Measurements from ENCODE around the gene CPT1A. TPM values are rescaled to one million over a fixed set of nuclear protein-coding genes. Genes with fewer than 3 reads are reported as not detected.

Gene CPT1A
- total RNA-seq, 2 donors from 2014 or later, result 12.9 to 45.0 TPM

DNA sequence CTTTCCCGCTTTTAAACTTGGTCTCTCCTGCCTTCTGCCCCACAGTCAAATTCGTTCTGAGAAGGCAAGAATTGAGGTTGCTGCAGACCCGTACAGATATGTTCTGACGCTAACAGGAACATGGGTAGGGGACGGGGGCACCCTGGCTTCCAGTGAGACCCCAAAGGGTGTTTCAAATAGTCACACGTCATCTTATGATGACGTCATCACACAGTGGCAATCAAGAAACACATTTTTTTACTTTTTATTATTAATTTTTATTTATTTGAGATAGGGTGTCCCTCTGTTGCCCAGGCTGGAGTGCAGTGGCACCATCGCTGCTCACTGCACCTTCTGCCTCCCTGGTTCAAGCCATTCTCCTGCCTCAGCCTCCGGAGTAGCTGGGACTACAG, 67.5 kb downstream of the CPT1A start:
- no peak overlapping the region for H3K4me3 Mint-ChIP-seq
- ATAC-seq (replicated peaks), result no peak
- H3K4me1 Mint-ChIP-seq, result no peaks in the 10 kb centered on the region
- H3K27ac Mint-ChIP-seq, result no peak overlapping the region
- H3K36me3 Mint-ChIP-seq (ENCODE audit: low read depth), result peaks cover 85% of the 10 kb centered on the region
- H3K9me3 Mint-ChIP-seq, result no peaks in the 10 kb centered on the region
- H3K27me3 Mint-ChIP-seq, result no peaks in the 10 kb centered on the region

- no peak overlapping the region for H3K4me3 Mint-ChIP-seq
- peaks cover 85% of the 10 kb centered on the region for H3K36me3 Mint-ChIP-seq (ENCODE audit: low read depth)
- no peaks in the 10 kb centered on the region for H3K4me1 Mint-ChIP-seq
- no peaks in the 10 kb centered on the region for H3K27me3 Mint-ChIP-seq
- H3K9me3 Mint-ChIP-seq, result no peaks in the 10 kb centered on the region
- ATAC-seq (replicated peaks), result no peak
- no peak overlapping the region for H3K27ac Mint-ChIP-seq
Measured at GRCh38 chr11:68773521-68774193, 68.1 kb downstream of the CPT1A start.

DNA sequence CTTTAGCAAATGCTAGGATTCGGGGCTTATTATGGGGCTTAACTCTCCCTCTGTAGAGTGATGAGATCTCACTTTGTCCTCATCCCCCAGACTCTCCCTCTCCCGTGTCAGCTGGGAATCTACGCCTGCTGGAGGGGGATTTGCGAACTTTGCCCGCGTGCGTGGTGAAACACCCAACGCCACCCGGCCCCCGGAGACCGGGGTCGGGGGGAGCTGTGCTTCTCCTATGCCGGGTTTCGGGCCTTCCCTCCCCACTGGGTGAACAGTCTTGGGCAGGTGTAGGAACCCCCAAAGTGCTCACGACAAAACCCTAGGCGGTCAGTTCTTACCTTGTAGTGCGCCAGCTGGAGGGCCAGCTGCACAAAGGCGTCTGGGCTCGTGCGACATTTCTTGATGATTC, 68.8 kb downstream of the CPT1A start:
- Mint-ChIP-seq H3K4me3 (no peak overlapping the region), H3K9me3 (no peaks in the 10 kb centered on the region), H3K27me3 (no peaks in the 10 kb centered on the region), H3K4me1 (no peaks in the 10 kb centered on the region), H3K36me3 (ENCODE audit: low read depth) (peaks cover 84% of the 10 kb centered on the region), H3K27ac (no peak overlapping the region)
- ATAC-seq (replicated peaks), result no peak

- no peak overlapping the region for H3K27ac Mint-ChIP-seq
- H3K4me3 Mint-ChIP-seq, result no peak overlapping the region
- no peak for ATAC-seq (replicated peaks)
- H3K36me3 Mint-ChIP-seq (ENCODE audit: low read depth), result peaks cover 71% of the 10 kb centered on the region
- H3K27me3 Mint-ChIP-seq, result no peaks in the 10 kb centered on the region
- H3K9me3 Mint-ChIP-seq, result no peaks in the 10 kb centered on the region
- H3K4me1 Mint-ChIP-seq, result no peaks in the 10 kb centered on the region
Measured at GRCh38 chr11:68770781-68771180, 70.9 kb downstream of the CPT1A start.

DNA sequence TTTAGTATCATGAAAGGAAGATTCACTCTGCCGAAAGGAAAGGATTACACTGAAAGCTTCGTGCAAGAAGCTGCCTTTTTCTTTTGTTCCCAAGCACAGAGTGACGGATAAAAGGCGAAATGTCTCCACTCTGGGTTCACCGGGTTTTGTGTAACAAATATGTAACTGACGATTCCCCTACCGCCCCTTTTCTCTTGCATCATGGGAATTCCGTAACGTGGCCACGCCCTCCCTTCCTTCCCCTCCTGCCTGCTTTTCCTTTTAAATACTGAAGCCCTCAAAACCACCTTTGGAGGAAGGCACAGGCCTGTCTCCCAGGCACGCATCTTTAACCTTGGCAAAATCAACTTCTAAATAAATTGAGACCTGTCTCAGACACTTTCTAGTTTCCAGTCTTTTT, 74.0 kb downstream of the CPT1A start:
- H3K27me3 Mint-ChIP-seq, result no peaks in the 10 kb centered on the region
- peaks cover 52% of the 10 kb centered on the region for H3K36me3 Mint-ChIP-seq (ENCODE audit: low read depth)
- H3K9me3 Mint-ChIP-seq, result no peaks in the 10 kb centered on the region
- no peak overlapping the region for H3K27ac Mint-ChIP-seq
- no peak overlapping the region for H3K4me3 Mint-ChIP-seq
- H3K4me1 Mint-ChIP-seq, result no peaks in the 10 kb centered on the region
- no peak for ATAC-seq (replicated peaks)

GRCh38 chr11:68766786-68767185, 74.9 kb downstream of the CPT1A start:
- Mint-ChIP-seq H3K36me3 (ENCODE audit: low read depth) (peaks cover 55% of the 10 kb centered on the region), H3K4me1 (no peaks in the 10 kb centered on the region), H3K27me3 (no peaks in the 10 kb centered on the region), H3K27ac (no peak overlapping the region), H3K4me3 (no peak overlapping the region), H3K9me3 (no peaks in the 10 kb centered on the region)
- ATAC-seq (replicated peaks), result no peak

DNA sequence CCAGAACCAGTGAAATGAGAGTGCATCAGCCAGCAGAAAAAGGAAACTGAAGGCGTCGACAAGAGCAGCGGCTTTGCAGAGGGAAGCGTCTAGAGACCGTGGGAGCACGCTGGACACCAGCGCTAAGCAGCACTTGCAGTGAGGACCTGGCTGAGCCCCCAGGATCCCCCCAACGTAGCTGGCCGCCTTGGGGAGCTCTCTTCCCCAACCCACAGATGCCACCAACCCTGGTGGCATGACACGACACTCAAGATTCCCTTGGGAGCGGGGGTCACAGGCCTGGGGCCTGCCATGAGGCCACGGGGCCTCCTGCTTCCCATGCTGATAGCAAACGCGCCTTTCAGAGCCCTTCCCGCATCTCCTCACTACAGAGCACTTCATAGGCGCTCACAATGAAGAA, 77.0 kb downstream of the CPT1A start:
- Mint-ChIP-seq H3K27ac (no peak overlapping the region), H3K4me1 (no peaks in the 10 kb centered on the region), H3K27me3 (no peaks in the 10 kb centered on the region), H3K4me3 (no peak overlapping the region), H3K9me3 (no peaks in the 10 kb centered on the region), H3K36me3 (ENCODE audit: low read depth) (peaks cover 51% of the 10 kb centered on the region)
- ATAC-seq (replicated peaks), result no peak

DNA sequence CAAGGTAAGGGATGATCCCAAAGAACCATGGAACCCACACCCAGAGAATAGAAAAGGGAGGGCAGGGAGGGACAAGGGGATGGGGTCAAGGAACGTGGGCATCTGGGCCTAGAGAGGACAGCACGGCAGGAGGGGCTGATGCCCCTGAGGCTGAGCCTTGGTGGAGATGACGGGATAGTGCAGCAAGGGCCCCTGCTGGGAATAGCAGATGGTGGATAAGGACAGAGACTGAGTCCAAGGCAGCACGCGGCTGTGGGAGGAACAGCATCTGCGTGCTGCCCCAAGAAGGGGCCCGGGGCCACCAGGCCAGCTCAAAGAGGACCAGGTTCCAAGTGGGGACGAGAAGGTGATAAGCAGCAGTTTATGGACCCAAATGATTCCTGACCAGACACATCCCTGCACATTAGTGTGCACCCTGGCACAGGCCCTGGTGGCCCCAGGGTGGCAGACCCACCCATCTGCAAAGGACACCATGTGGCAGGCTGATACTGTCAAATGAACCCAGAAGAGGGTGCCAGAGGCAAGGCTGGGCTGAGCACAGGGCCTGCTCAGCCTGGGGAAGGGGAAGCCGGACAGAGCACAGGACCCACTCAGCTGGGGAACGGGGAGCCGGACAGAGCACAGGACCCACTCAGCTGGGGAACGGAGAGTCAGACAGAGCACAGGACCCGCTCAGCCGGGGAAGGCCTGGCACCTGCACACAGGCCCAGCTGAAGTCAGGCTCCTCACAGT, 77.6 kb downstream of the CPT1A start:
- H3K9me3 Mint-ChIP-seq, result no peaks in the 10 kb centered on the region
- H3K27ac Mint-ChIP-seq, result no peak overlapping the region
- no peaks in the 10 kb centered on the region for H3K27me3 Mint-ChIP-seq
- no peak for ATAC-seq (replicated peaks)
- peaks cover 51% of the 10 kb centered on the region for H3K36me3 Mint-ChIP-seq (ENCODE audit: low read depth)
- no peaks in the 10 kb centered on the region for H3K4me1 Mint-ChIP-seq
- H3K4me3 Mint-ChIP-seq, result no peak overlapping the region

DNA sequence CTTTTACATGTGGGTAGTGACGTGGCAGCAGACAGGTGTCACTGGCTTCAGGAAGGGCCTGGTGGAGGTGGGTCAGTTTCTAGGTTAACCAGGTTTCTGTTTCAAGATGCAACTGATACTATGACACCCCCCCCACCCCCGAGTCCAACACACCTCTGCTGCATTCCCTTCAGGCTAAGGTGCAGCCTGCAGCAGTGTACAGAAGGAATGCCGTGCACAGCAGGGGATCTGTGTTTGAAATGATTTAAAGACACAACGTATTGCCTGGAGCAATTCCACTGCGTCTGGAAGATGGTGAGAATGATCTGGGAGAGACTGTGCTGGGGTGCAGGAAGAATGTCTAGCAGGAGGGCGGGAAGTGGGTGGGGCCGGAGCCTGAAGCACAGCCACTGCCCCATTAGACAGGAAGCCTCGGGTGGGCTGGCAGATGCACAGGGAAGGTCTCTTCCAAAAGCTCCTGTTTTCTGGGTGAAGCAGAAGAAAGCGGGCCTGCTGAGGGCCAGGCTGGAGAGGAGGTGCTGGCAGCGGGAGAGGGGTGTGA, 78.5 kb downstream of the CPT1A start:
- Mint-ChIP-seq H3K4me3 (no peak overlapping the region), H3K4me1 (no peaks in the 10 kb centered on the region), H3K27me3 (no peaks in the 10 kb centered on the region), H3K36me3 (ENCODE audit: low read depth) (peaks cover 47% of the 10 kb centered on the region), H3K9me3 (no peaks in the 10 kb centered on the region), H3K27ac (peak overlapping the region; percentile 40)
- no peak for ATAC-seq (replicated peaks)

DNA sequence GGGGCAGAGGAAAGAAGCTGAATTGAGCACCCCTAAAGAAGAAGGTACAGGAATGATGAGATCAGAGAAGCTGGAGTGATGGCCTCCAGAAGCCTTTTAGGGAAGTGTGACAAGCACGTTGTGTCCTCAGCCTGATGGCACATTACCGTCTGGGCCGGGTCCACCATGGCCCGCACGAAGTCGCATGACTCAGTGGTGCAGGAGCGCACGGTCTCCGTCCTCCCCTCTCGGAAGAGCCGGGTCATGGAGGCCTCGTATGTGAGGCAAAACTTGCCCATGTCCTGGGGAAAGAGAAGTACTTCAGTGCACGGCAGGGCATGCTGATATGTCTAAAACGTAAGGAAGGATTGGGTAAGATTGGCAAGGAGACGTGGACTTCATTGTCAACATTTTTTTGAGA, 79.2 kb downstream of the CPT1A start:
- Mint-ChIP-seq H3K27ac (no peak overlapping the region), H3K36me3 (ENCODE audit: low read depth) (peaks cover 50% of the 10 kb centered on the region), H3K4me1 (no peaks in the 10 kb centered on the region), H3K9me3 (no peaks in the 10 kb centered on the region), H3K4me3 (no peak overlapping the region), H3K27me3 (no peaks in the 10 kb centered on the region)
- ATAC-seq (replicated peaks), result no peak

DNA sequence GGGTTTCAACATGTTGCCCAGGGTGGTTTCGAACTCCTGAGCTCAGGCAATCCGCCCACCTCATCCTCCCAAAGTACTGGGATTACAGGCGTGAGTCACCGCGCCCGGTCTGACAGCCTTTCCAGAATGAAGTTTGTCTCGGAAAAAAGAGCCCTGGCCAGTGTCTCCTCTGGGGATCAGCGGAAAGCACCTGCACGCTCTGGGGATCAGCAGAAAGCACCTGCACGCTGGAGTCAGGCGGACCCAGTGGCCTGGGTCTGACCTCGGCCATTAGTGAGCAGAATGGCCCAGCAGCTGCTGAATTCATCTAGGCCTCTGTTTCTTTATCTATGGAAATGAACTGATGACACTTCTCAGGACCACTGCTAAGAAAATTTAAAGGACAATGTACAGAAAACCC, 79.9 kb downstream of the CPT1A start:
- Mint-ChIP-seq H3K4me1 (no peaks in the 10 kb centered on the region), H3K9me3 (no peaks in the 10 kb centered on the region), H3K27me3 (no peaks in the 10 kb centered on the region), H3K4me3 (no peak overlapping the region), H3K36me3 (ENCODE audit: low read depth) (peaks cover 56% of the 10 kb centered on the region), H3K27ac (no peak overlapping the region)
- ATAC-seq (replicated peaks), result no peak

GRCh38 chr11:68759991-68760390, 81.7 kb downstream of the CPT1A start:
- H3K4me1 Mint-ChIP-seq, result no peaks in the 10 kb centered on the region
- H3K9me3 Mint-ChIP-seq, result no peaks in the 10 kb centered on the region
- no peaks in the 10 kb centered on the region for H3K27me3 Mint-ChIP-seq
- H3K36me3 Mint-ChIP-seq (ENCODE audit: low read depth), result peaks cover 60% of the 10 kb centered on the region
- no peak overlapping the region for H3K4me3 Mint-ChIP-seq
- no peak overlapping the region for H3K27ac Mint-ChIP-seq
- no peak for ATAC-seq (replicated peaks)

DNA sequence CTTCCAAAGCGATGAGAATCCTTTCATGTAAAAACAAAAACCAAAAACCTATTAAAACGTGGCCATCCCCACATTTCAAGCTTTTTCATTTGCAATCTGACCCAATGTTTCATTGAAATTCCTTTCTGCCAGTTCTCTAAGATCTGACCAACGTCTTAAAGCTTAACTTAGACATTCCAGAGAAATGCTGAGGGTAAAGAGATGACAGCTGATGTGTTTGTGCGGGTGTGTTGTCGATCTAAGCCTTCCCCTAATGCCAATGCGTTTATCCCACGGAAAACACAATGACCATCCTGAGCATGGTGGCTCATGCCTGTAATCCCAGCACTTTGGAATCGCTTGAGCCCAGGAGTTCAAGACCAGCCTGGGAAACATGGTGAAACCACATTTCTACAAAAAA, 84.0 kb downstream of the CPT1A start:
- no peaks in the 10 kb centered on the region for H3K9me3 Mint-ChIP-seq

DNA sequence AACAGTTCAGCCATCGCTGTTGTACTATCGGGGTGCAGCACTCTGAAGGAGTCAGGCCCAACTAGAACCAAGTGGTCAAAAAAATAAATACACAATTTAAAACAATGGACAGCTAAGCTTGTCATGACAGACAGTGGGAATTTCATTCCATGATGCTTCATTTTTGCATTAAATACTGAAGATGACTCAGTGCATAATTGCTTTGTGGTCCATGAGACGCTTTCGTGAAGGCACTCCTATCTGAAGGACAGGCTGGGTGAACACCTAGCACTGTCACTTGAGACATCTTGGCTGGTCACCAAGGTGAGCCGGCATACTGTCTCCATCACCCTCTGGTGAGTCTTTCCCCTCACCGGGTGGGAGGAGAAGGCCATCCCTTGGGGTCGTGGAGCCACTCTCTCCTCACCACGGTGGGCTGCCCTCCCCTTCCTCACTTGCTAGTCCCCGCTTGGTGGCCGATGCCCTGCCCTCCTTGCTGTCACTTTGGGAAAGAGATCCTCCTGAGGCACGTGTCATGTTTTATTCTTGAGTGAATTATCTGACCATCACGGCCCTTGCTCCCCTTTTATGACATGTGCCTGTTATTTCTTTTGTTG, 85.4 kb downstream of the CPT1A start:
- no peaks in the 10 kb centered on the region for H3K4me1 Mint-ChIP-seq
- no peak overlapping the region for H3K4me3 Mint-ChIP-seq
- peaks cover 40% of the 10 kb centered on the region for H3K36me3 Mint-ChIP-seq (ENCODE audit: low read depth)
- H3K9me3 Mint-ChIP-seq, result no peaks in the 10 kb centered on the region
- H3K27ac Mint-ChIP-seq, result no peak overlapping the region
- H3K27me3 Mint-ChIP-seq, result no peaks in the 10 kb centered on the region
- no peak for ATAC-seq (replicated peaks)

More for the DNA sequence above, 84.0 kb downstream of the CPT1A start:
- Mint-ChIP-seq H3K36me3 (ENCODE audit: low read depth) (peaks cover 54% of the 10 kb centered on the region), H3K4me3 (no peak overlapping the region), H3K4me1 (no peaks in the 10 kb centered on the region), H3K27ac (no peak overlapping the region), H3K27me3 (no peaks in the 10 kb centered on the region)
- ATAC-seq (replicated peaks), result no peak

- Mint-ChIP-seq H3K4me3 (no peak overlapping the region), H3K4me1 (no peaks in the 10 kb centered on the region), H3K9me3 (no peaks in the 10 kb centered on the region), H3K36me3 (ENCODE audit: low read depth) (peaks cover 19% of the 10 kb centered on the region), H3K27me3 (no peaks in the 10 kb centered on the region), H3K27ac (no peak overlapping the region)
- no peak for ATAC-seq (replicated peaks)
Measured at GRCh38 chr11:68753300-68753699, 88.4 kb downstream of the CPT1A start.

Measured in activated T-helper 17 cell treated with anti-CD3 and anti-CD28 coated beads, Interleukin-2, amount 50 U/mL, for 72 hours (primary cell).